ENCODE data around the gene ZBTB8OS. TPM values are rescaled to one million over a fixed set of nuclear protein-coding genes. Genes with fewer than 3 reads are reported as not detected.
"Not testable (repeated sequence)": the region's sequence is repeated elsewhere in the genome, so short reads cannot be mapped to it uniquely, and the experiment has no call there.

ZBTB8OS gene
- total RNA-seq, 1 experiment from 2014 or later: 60.5 TPM

DNA sequence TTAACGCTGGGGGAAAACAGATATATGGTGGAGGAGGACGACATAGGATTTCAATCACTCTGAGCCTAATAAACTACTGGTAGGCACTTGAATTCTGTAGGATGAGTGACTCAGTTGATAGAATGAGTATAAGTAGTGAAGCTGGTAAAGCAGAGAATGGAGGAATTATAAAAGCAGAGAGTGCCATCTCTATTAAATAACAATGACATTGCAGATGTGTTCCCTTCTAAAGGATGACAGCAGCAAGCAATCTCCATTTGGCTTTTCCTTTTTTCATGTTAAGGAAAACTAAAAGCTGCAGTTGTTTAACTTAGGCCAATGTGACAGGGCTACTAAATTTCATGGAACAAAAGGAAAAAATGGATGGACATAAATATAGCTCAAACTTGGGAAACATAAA lies 17.5 kb downstream of the ZBTB8OS start (continued):
- TF ChIP-seq PRDM15 (CRISPR knock-in tag; IDR thresholded peaks at IDR 0.05) (no peak), TCF7 (CRISPR knock-in tag; IDR thresholded peaks at IDR 0.05; ENCODE audit: low read depth) (no peak), SP1 (CRISPR knock-in tag; conservative IDR thresholded peaks at IDR 0.05) (no peak), ETV6 (CRISPR knock-in tag; IDR thresholded peaks at IDR 0.05) (no peak), FOXK1 (CRISPR knock-in tag; IDR thresholded peaks at IDR 0.05) (no peak), NR1H2 (CRISPR knock-in tag; IDR thresholded peaks at IDR 0.05) (no peak), TP53 (CRISPR knock-in tag; IDR thresholded peaks at IDR 0.05) (no peak), ZNF263 (CRISPR knock-in tag; IDR thresholded peaks at IDR 0.05; ENCODE audit: low read depth) (no peak), FOXJ3 (CRISPR knock-in tag; IDR thresholded peaks at IDR 0.05; ENCODE audit: borderline replicate concordance) (no peak), NR3C1 (CRISPR knock-in tag; conservative IDR thresholded peaks at IDR 0.05; ENCODE audit: low read depth) (no peak)
- TF ChIP-seq, protein P1, sequence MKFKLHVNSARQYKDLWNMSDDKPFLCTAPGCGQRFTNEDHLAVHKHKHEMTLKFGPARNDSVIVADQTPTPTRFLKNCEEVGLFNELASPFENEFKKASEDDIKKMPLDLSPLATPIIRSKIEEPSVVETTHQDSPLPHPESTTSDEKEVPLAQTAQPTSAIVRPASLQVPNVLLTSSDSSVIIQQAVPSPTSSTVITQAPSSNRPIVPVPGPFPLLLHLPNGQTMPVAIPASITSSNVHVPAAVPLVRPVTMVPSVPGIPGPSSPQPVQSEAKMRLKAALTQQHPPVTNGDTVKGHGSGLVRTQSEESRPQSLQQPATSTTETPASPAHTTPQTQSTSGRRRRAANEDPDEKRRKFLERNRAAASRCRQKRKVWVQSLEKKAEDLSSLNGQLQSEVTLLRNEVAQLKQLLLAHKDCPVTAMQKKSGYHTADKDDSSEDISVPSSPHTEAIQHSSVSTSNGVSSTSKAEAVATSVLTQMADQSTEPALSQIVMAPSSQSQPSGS (CRISPR knock-in tag; IDR thresholded peaks at IDR 0.05; ENCODE audit: borderline replicate concordance, low read depth): no peak
- TF ChIP-seq, protein P2, sequence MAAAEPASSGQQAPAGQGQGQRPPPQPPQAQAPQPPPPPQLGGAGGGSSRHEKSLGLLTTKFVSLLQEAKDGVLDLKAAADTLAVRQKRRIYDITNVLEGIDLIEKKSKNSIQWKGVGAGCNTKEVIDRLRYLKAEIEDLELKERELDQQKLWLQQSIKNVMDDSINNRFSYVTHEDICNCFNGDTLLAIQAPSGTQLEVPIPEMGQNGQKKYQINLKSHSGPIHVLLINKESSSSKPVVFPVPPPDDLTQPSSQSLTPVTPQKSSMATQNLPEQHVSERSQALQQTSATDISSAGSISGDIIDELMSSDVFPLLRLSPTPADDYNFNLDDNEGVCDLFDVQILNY (CRISPR knock-in tag; IDR thresholded peaks at IDR 0.05): no peak
- TF ChIP-seq, protein P3, sequence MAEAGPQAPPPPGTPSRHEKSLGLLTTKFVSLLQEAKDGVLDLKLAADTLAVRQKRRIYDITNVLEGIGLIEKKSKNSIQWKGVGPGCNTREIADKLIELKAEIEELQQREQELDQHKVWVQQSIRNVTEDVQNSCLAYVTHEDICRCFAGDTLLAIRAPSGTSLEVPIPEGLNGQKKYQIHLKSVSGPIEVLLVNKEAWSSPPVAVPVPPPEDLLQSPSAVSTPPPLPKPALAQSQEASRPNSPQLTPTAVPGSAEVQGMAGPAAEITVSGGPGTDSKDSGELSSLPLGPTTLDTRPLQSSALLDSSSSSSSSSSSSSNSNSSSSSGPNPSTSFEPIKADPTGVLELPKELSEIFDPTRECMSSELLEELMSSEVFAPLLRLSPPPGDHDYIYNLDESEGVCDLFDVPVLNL (CRISPR knock-in tag; IDR thresholded peaks at IDR 0.05; ENCODE audit: borderline replicate concordance, low read depth): no peak

DNA sequence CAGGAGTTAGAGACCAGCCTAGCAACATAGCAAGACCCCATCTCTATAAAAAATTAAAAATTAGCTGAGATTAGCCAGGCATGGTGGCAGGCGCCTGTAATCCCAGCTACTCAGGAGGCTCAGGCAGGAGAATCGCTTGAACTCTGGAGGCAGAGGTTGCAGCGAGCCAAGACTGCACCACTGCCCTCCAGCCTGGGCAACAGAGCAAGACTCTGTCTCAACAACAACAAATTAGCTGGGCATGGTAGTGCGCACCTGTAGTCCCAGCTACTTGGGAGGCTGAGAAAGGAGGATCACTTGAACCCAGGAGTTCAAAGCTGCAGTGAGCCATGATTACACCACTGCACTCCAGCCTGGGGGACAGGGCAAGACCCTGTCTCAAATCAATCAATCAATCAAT lies 20.2 kb downstream of the ZBTB8OS start:
- POLR2A ChIA-PET; H3K4me3 Mint-ChIP-seq; H3K9me3 Mint-ChIP-seq; H3K27ac Mint-ChIP-seq; H3K27me3 Mint-ChIP-seq (ENCODE audit: low read depth); ATAC-seq; DNase-seq (ENCODE audit: low spot score): not testable (repeated sequence)
- H3K36me3 Mint-ChIP-seq: peaks cover 22% of the 10 kb centered on the region
- peak; percentile 78 for TF ChIP-seq ZNF121 (CRISPR knock-in tag; IDR thresholded peaks at IDR 0.05)
- peaks cover 25% of the 10 kb centered on the region for H3K4me1 Mint-ChIP-seq
- CTCF ChIA-PET: interaction anchor here (0.8 kb wide), 1 partner anchor 110 kb away, joined by 3 read pairs; no protein-coding TSS in a partner anchor

DNA sequence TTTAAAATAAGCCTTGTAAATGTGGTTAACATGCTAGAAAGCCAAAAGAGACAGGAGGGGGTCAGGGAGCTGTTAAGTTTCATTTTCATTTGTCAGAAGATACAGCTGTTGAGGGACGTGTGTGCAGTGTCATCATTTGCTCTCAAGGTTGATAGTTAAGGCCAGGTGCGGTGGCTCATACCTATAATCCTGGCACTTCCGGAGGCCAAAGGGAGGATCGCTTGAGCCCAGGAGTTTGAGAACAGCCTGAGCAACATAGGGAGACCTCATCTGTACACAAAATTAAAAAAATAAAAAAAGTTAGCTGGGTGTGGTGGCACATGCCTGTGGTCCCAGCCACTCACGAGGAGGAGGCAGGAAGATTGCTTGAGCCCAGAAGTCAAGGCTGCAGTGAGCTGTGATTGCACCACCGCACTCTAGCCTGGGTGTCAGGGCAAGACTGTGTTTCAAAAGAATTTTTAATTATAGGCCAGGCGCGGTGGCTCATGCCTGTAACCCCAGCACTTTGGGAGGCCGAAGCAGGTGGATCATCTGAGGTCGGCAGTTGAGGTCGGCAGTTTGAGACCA lies 22.7 kb downstream of the ZBTB8OS start:
- Mint-ChIP-seq H3K27ac (no peak overlapping the region), H3K36me3 (peaks cover 21% of the 10 kb centered on the region), H3K9me3 (no peaks in the 10 kb centered on the region), H3K4me3 (no peak overlapping the region), H3K27me3 (ENCODE audit: low read depth) (no peaks in the 10 kb centered on the region), H3K4me1 (peaks cover 7% of the 10 kb centered on the region)
- ATAC-seq (no peak), DNase-seq (ENCODE audit: low spot score) (no peak)
- ChIA-PET POLR2A (interaction anchor here (1.0 kb wide), 1 partner anchor 23 kb away, joined by 5 read pairs; the partner anchor contains the start of gene RBBP4), CTCF (no interaction called here)
- TF ChIP-seq TEAD1 (CRISPR knock-in tag; IDR thresholded peaks at IDR 0.05) (no peak), ZNF423 (CRISPR knock-in tag; IDR thresholded peaks at IDR 0.05) (no peak), GABPB1 (CRISPR knock-in tag; IDR thresholded peaks at IDR 0.05) (no peak), FOXJ3 (CRISPR knock-in tag; IDR thresholded peaks at IDR 0.05; ENCODE audit: borderline replicate concordance) (no peak), ZNF512 (CRISPR knock-in tag; IDR thresholded peaks at IDR 0.05; ENCODE audit: borderline replicate concordance) (no peak), SP1 (CRISPR knock-in tag; conservative IDR thresholded peaks at IDR 0.05) (no peak)
- TF ChIP-seq, protein P2 (CRISPR knock-in tag; IDR thresholded peaks at IDR 0.05): no peak
- TF ChIP-seq, protein P4, sequence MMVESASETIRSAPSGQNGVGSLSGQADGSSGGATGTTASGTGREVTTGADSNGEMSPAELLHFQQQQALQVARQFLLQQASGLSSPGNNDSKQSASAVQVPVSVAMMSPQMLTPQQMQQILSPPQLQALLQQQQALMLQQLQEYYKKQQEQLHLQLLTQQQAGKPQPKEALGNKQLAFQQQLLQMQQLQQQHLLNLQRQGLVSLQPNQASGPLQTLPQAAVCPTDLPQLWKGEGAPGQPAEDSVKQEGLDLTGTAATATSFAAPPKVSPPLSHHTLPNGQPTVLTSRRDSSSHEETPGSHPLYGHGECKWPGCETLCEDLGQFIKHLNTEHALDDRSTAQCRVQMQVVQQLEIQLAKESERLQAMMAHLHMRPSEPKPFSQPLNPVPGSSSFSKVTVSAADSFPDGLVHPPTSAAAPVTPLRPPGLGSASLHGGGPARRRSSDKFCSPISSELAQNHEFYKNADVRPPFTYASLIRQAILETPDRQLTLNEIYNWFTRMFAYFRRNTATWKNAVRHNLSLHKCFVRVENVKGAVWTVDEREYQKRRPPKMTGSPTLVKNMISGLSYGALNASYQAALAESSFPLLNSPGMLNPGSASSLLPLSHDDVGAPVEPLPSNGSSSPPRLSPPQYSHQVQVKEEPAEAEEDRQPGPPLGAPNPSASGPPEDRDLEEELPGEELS (CRISPR knock-in tag; IDR thresholded peaks at IDR 0.05): no peak
- TF ChIP-seq, protein P5, sequence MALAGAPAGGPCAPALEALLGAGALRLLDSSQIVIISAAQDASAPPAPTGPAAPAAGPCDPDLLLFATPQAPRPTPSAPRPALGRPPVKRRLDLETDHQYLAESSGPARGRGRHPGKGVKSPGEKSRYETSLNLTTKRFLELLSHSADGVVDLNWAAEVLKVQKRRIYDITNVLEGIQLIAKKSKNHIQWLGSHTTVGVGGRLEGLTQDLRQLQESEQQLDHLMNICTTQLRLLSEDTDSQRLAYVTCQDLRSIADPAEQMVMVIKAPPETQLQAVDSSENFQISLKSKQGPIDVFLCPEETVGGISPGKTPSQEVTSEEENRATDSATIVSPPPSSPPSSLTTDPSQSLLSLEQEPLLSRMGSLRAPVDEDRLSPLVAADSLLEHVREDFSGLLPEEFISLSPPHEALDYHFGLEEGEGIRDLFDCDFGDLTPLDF (CRISPR knock-in tag; IDR thresholded peaks at IDR 0.05): no peak
